ENCODE results near the gene PLEKHA4. TPM values are rescaled to one million over a fixed set of nuclear protein-coding genes. Genes with fewer than 3 reads are reported as not detected.
A peak's percentile ranks its signal among the peaks of the same experiment; 100 is the strongest.

PLEKHA4 gene
- total and polyA plus RNA-seq, 9 of the 15 experiments (the other 6 are each of a cell fraction or from before 2014, with no cell fraction given): 0.07 to 30.8 (median 11.4) TPM

GRCh38 chr19:48873476-48874302, 5.3 kb upstream of the PLEKHA4 start (continued):
- no peak for TF ChIP-seq CREB5 (CRISPR knock-in tag; IDR thresholded peaks at IDR 0.05)
- TF ChIP-seq, protein P1, sequence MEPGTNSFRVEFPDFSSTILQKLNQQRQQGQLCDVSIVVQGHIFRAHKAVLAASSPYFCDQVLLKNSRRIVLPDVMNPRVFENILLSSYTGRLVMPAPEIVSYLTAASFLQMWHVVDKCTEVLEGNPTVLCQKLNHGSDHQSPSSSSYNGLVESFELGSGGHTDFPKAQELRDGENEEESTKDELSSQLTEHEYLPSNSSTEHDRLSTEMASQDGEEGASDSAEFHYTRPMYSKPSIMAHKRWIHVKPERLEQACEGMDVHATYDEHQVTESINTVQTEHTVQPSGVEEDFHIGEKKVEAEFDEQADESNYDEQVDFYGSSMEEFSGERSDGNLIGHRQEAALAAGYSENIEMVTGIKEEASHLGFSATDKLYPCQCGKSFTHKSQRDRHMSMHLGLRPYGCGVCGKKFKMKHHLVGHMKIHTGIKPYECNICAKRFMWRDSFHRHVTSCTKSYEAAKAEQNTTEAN (CRISPR knock-in tag; IDR thresholded peaks at IDR 0.05): peak; percentile 67; the same call in 1 of the 2 replicates
- peak; percentile 100 for TF ChIP-seq CBFA2T2 (conservative IDR thresholded peaks at IDR 0.05)
- TF ChIP-seq, protein P2, sequence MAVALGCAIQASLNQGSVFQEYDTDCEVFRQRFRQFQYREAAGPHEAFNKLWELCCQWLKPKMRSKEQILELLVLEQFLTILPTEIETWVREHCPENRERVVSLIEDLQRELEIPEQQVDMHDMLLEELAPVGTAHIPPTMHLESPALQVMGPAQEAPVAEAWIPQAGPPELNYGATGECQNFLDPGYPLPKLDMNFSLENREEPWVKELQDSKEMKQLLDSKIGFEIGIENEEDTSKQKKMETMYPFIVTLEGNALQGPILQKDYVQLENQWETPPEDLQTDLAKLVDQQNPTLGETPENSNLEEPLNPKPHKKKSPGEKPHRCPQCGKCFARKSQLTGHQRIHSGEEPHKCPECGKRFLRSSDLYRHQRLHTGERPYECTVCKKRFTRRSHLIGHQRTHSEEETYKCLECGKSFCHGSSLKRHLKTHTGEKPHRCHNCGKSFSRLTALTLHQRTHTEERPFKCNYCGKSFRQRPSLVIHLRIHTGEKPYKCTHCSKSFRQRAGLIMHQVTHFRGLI (CRISPR knock-in tag; IDR thresholded peaks at IDR 0.05): no peak
- no peak for TF ChIP-seq SMC3 (conservative IDR thresholded peaks at IDR 0.05; ENCODE audit: insufficient read depth, low read depth, low read length)
- no peak for TF ChIP-seq BDP1 (IDR thresholded peaks at IDR 0.05; ENCODE audit: insufficient read depth, insufficient read length)
- TF ChIP-seq CEBPB (tag; IDR thresholded peaks at IDR 0.05): no peak
- no peak; the same call in 1 of the 2 replicates for TF ChIP-seq STAT6 (CRISPR knock-in tag; IDR thresholded peaks at IDR 0.05)
- no peak for TF ChIP-seq KLF6 (CRISPR knock-in tag; IDR thresholded peaks at IDR 0.05; ENCODE audit: borderline replicate concordance)
- TF ChIP-seq SNAPC5 (CRISPR knock-in tag; IDR thresholded peaks at IDR 0.05): no peak
- TF ChIP-seq ELF4 (CRISPR knock-in tag; IDR thresholded peaks at IDR 0.05): no peak; the same call in 1 of the 2 replicates
- TF ChIP-seq, protein P3, sequence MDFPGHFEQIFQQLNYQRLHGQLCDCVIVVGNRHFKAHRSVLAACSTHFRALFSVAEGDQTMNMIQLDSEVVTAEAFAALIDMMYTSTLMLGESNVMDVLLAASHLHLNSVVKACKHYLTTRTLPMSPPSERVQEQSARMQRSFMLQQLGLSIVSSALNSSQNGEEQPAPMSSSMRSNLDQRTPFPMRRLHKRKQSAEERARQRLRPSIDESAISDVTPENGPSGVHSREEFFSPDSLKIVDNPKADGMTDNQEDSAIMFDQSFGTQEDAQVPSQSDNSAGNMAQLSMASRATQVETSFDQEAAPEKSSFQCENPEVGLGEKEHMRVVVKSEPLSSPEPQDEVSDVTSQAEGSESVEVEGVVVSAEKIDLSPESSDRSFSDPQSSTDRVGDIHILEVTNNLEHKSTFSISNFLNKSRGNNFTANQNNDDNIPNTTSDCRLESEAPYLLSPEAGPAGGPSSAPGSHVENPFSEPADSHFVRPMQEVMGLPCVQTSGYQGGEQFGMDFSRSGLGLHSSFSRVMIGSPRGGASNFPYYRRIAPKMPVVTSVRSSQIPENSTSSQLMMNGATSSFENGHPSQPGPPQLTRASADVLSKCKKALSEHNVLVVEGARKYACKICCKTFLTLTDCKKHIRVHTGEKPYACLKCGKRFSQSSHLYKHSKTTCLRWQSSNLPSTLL (IDR thresholded peaks at IDR 0.05): no peak; the same call in 1 of the 2 replicates
- TF ChIP-seq, protein P4, sequence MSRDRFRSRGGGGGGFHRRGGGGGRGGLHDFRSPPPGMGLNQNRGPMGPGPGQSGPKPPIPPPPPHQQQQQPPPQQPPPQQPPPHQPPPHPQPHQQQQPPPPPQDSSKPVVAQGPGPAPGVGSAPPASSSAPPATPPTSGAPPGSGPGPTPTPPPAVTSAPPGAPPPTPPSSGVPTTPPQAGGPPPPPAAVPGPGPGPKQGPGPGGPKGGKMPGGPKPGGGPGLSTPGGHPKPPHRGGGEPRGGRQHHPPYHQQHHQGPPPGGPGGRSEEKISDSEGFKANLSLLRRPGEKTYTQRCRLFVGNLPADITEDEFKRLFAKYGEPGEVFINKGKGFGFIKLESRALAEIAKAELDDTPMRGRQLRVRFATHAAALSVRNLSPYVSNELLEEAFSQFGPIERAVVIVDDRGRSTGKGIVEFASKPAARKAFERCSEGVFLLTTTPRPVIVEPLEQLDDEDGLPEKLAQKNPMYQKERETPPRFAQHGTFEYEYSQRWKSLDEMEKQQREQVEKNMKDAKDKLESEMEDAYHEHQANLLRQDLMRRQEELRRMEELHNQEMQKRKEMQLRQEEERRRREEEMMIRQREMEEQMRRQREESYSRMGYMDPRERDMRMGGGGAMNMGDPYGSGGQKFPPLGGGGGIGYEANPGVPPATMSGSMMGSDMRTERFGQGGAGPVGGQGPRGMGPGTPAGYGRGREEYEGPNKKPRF (IDR thresholded peaks at IDR 0.05; ENCODE audit: low read depth, low read length): no peak
- no peak for TF ChIP-seq ELF1 (tag; IDR thresholded peaks at IDR 0.05)
- TF ChIP-seq ZNF134 (CRISPR knock-in tag; conservative IDR thresholded peaks at IDR 0.05): no peak; the same call in 1 of the 2 replicates
